ENCODE data around the gene APOC3.

Gene APOC3

DNA sequence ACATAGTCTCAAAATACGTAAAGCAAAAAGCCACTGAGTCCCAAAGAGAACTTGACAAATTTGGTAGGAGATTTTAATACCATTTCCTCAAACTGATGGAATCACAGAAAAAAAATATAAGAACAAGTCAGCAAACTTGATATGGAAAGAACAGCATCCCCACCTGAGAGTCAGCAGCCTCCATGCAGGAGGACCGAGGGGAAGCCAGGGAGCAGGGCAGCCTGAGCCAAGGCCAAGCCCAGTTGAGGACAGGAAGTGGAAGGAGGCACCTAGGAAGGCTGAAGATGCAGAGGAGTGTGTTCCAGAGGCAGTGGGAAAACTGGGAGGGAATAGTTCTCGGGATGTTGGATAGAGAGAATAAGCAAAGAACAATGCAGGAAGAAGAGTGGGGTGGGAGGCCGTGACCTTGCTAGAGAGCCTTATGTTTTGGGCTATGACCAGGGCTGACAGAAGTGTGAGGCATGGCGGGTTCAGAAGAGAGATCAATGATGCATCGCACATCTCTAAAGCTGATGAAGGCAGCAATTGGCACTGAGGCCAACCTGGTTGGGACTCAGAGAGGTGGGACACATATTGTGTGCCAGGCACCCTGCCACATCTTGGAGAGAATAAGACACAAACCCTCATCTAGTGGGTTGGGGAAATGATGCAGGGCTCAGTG is 22.0 kb upstream of the APOC3 start:
- no peak for DNase-seq

DNA sequence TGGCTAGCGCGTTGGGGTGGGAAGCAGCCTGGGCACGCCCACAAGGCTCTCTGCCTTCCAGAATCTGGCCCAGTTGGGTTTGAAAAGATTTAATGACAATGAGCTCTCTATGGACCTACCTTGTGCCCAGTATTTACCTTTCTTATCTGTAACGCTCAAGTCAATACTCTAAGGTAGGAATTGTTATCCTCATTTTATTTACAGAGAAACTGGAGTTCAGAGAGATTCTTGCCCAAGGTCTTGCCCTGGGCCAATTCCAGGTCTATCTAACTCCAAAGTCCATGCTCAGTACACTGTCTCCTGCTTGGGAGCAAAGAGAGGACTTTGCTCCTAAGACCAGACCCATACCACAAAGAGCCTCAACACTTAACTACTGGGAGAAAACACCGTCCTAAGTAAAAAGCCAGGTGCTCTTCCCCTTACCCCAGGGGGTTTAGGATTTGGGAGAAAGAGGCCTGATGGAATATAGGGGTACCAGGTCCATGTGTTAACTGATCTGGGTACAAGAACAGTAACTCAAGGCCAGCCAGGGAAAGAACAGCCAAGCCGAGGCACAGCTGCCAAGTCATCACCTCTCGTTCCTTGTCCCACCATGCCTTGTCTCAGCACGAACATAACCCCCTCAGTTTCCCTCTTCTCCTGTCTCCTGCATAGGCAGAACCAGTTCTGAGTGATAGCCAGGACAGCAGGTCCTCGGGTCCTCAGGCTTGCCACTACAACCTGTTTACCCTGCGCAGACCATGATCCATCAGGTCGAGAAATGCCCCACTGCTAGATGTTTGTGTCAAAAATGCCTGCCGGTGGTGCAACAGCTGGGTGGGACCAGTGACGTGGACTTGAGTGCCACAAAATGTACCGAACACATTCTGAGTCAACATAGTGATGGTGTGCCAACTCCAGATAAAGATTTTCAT is 21.2 kb upstream of the APOC3 start:
- no peak for DNase-seq

DNA sequence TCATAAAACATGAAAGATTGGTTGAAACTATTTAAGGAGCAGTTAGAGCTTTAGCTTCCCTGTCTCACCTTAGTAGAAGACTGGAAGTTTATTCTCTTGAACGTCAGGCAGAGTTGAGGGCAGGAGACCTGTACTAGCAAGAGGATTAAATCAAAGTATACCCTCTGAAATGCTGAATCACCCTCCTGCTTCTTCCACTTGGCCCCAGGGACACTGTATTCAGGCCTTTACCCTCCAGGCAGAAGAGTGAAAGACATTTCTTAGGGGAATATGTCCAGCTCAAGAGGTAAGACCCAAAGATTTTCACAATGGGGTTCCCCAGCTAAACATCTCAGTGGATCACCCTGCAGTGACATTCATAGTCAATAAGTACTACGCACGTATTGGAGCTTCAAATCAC is 18.5 kb upstream of the APOC3 start:
- no peak for DNase-seq

DNA sequence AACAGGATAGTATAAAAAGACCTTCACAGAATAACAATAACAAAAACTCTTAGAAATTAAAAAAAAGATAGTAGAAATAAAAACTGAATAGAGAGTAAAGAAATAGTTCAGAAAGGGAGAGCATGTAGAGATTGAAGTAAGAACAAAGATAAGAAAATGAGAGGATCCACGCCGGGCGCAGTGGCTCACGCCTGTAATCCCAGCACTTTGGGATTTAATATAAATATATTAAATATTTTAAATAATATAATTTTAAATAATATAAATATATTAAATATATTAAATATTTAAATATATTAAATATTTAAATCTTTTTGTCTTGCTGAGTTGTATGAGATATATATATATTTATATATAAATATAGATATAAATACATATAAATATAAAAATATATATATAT is 17.6 kb upstream of the APOC3 start:
- DNase-seq, result no peak

DNA sequence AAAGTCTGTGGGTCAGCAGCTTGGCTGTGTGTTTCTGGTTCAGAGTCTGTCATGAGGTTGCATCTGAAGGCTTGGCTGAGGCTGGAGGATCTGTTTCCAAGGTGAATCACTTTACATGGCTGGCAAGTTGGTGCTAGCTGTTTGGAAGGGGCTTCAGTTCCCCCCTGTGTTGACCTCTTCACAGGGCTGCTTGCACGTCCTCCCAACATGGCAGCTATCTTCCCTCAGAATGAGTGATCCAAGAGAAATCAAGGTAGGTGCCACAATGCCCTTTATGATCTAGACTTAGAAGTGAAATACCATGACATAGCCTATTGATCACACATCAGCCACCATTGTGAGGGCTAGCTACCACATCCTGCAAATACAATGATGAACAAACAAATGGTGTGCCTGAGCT is 16.5 kb upstream of the APOC3 start:
- no peak for DNase-seq

DNA sequence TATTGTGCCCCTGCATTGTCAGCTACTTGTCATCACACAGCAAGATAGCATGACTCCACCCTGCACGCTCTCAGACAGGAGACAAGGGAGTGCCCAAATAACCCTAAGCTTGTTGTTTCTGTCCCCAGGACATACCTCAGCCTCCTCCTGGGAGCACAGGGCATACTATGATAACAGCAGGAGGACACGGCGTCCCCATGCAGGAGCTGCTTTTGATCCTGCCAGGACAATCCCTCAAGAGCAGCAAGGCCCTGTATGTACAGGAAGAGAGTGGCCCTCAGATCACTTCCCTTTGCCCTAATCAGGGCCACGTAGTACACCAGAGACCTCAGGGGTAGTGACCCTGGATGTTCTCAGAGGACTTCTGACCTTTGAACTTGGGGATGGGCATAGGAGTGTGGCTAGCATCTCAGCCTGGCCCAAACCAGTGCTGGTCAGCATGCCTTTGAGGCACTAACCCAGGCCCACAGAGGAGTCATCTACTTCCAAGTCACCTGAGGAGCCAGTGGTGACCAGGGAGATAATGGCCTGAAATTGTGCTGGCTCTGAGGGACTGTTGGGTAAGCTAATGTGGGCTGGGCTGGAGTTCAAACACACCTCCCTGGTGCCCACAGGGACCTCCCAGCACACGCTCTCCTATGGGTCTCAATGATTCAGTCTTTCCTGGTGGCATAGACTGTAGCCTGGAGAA is 15.8 kb upstream of the APOC3 start:
- no peak for DNase-seq

DNA sequence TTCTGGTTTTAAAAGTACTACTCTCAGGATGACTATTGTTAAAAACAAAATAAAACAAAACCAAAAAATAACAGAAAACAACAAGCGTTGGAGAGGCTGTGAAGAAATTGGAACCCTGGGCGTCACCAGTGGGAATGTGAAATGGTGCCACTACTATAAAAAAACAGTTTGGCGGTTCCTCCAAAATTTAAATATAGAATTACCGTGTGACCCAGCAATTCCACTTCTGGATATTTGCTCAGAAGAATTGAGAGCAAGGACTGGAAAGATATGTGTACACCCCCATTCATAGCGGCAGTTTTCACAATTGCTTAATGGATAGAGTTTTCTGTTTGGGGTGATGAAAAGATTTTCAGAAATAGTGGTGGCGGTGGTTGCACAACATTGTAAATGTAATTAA is 15.2 kb upstream of the APOC3 start:
- no peak for DNase-seq

DNA sequence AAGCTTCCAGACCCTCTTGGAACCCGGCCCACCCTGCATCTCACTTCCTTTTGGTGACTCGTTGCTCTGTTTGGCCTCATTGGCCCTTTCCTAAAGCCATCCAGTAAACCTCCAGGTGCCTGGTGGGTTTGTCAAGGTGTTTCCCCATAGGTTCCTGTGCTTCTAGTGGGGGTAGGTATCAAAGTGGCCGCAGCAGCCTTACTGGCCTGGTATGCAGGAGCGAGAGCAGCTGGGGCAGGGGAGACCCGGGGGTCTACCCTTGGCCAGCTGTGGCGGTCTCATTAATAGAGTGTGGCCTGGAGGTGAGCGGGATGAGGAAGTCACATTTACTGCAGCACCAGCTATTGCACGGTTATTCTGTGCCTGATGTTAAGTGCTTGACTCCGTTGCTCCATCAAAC is 10.7 kb upstream of the APOC3 start:
- DNase-seq, result no peak

DNA sequence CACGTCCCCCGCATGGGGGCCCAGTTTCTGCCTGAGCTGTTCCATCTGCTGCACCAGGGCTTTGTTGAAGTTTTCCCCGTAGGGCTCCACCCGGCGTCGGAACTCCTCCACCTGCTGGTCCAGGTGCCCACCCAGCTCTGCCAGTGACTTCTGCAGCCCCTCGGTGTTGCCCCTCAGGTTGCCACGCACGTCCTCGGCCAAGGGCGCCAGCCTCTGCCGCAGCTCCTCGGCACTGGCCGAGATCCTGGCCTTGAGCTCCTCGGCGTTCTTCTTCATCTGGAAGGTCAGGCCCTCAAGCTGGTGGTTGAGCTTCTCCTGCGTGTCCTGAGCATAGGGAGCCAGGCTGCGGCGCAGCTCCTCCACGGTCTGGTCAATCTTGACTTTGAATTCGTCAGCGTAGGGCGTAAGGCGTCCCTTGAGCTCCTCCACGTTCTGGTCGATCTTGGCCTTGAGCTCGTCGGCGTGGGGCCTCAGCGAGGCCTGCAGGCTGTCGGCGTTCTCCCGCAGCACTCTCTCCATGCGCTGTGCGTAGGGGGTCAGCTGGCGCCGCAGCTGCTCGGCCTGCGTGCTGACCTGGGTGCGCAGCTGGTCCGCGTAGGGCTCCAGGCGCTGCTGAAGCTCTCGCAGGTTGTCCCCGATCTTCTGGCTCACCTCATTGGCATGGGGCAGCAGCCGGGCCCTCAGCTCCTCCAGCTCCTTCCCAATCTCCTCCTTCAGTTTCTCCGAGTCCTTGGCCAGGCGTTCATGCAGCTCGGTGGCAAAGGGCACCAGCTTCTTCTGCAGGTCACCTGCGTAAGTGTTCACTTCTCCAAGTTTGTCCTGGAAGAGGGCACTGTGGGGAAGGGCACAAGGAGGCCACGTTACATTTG is 8.4 kb upstream of the APOC3 start:
- no peak for DNase-seq

DNA sequence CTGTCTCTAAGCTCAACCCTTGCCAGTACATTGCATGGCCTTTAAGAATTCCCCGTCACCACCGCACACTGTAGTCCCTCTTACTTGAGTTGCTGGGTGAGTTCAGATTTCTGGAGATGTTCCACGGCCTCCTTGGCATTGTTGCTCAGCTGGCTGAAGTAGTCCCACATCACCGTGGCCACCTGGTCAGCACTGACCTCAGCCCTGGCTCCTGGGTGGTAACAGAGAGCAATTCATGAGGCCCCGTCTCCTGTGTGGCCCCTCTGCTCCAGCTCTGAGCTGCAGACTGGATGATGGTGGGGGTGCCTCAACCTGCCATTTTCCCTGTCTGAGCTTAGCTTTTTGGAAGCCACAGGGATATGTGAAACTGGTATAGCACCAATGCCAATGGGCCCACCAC is 7.1 kb upstream of the APOC3 start:
- no peak for DNase-seq

DNA sequence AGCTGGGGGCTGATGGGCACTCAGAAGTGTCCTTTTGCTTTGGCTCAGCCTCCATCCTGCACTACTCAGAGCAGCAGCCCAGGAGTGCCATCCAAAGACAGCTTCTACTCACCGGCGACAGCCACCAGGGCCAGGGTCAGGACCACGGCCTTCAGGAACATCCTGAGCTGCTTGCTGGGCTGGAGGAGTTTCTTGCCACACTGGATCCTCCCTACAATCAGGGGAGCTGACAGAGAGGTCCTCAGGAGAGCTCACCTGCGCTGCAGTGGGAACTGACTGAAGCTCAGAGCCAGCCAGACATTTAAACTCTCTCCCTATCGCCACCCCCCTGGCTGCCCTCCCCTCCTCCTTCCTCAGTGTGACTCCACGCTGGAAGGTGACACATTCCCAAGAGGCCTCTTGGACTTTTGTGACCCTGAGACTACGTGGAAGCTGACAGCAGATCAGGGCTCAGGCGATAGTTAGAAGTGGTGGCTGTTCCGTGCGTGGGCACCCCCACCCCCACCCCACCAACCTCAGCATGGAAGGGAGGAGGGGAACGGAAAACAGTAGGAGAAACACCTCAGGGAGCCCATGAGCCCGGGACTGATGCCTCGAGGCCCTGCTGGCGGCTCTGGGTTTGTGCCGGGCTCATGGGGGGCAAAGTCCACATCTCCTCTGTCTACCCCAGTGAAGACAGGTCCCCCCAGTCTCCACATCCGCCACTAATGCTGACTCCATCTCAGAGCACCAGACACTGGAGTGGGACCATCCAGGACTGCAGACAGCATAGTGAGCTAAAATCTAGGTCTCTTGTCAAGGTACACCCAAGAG is 6.5 kb upstream of the APOC3 start, which contains the start of gene APOA4:
Gene APOA4, minus strand, starts transcription at position 274 of the 813 bp plus-strand sequence. Its CDS starts 113 bp downstream, at position 161.
- DNase-seq, result no peak

DNA sequence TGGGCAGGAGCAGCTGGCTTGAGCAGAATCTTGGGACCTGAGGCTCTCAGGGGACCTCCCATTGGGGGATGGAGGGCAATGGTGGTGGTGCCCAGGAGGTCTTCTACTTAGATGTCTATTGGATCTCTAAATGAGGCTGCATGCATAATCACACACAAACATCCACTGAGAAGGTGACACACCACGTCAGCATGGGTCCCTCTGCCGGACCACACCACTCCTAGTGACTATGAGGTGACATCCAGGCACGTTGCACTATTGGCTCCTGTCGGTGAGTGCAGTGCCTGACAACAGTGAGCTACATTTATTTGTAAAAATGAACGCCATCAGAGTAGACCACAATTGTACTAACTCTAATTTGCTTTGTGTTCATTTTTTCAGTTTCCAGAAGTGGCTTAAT is 4.3 kb upstream of the APOC3 start:
- DNase-seq, result no peak

DNA sequence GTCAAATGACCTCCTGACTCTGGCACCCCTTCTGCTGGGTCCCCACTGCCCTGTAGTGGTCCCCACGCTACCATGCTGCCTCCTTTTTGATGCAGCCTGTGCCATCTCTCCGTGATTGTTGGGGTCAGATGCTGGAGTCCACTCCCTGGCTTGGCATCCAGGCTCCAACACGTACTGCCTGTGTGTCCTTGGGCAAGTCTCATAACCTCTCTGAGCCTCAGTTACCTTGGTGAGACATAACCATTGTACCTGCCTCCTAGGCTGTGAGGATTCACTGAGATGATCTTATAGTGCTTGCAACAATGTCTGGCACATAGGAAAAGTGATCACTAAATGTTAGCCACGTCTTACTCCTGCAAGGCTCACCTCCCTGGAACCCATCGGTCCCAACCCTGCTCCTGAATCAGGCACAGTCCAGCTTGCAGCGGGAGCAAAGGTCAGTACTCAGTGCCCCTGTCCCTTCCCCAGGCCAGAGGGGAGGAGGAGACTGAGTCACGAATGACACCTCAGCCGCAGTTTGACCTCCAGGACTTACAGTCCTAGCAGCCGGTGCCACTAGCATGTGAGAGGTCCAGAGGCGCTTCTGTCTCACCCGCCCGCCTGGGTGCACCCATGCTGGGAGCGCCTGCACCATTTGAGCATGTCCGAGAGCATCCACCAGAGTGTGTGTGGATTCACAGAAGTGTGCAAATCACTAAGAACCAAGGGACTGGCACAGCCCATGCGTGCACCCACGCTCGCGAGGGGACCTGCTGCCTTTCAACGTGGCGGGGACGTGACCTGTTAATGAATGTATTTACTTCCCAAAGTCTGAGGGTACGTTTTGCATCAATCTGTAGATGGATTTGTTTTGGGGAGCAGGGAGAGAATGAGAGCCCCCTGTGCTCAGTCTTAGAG is 3.6 kb upstream of the APOC3 start:
- DNase-seq, result no peak

DNA sequence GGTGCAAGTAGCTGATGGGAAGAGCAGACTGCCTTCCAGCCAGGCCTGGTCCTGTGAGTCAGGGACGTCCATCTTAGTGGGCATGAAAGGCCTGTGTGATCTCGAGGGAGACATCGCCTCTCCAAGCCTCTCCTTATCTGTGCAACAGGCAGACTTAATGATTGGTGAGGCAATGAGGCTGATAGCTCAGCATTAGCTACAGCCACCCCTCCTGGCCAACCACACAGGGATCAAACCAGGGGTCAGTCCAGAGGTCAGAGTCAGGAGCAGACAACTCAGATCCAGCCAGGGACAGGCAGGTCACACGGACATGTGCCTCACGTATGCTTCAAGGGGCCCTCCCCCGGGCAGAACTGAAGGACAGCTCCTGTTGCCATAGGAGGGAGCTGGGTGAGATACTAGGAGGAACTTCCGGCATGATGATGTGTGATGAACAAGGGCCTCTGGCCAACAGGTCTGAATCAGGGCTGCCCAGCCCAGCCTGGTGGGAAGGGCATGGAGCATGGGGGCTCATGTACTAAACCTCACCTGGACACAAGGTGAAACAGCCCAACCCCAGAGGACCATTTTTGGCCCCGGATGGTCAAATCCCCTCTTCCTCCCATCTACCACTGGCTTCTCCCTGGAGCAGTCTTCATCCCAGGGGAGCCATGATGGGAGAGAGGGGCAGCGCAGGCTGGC is 2.8 kb upstream of the APOC3 start:
- DNase-seq, result no peak

DNA sequence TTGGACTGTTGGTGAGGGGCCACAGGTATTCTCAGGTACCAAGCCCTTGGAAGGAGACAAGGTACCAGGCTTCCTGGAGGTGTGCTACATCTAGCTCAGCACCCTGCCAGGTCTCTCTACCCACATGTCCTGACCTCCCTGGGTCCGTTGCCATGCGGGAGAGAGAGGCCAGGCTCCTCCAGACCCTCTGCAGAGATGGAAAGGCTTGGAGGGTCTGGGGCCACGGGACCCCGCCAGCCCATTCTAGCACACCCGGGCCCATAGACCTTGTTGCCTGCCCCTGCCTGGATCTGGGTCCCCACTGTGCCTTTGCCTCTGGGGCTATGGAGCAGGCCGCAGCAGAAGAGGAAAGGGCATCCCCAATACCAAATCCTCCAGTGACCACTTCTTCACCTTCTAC is 2.2 kb upstream of the APOC3 start:
- no peak for DNase-seq

DNA sequence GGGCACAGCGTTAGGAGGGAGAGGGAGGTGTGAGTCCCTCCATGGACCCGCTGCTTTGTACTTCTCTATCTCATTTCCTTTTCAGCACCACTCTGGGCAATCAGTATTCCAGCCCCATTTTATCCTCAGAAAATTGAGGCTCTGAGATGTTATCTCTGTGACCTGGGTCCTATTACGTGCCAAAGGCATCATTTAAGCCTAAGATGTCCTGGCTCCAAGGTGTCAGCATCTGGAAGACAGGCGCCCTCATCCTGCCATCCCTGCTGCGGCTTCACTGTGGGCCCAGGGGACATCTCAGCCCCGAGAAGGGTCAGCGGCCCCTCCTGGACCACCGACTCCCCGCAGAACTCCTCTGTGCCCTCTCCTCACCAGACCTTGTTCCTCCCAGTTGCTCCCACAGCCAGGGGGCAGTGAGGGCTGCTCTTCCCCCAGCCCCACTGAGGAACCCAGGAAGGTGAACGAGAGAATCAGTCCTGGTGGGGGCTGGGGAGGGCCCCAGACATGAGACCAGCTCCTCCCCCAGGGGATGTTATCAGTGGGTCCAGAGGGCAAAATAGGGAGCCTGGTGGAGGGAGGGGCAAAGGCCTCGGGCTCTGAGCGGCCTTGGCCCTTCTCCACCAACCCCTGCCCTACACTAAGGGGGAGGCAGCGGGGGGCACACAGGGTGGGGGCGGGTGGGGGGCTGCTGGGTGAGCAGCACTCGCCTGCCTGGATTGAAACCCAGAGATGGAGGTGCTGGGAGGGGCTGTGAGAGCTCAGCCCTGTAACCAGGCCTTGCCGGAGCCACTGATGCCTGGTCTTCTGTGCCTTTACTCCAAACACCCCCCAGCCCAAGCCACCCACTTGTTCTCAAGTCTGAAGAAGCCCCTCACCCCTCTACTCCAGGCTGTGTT is 829 bp upstream of the APOC3 start:
- no peak for DNase-seq

DNA sequence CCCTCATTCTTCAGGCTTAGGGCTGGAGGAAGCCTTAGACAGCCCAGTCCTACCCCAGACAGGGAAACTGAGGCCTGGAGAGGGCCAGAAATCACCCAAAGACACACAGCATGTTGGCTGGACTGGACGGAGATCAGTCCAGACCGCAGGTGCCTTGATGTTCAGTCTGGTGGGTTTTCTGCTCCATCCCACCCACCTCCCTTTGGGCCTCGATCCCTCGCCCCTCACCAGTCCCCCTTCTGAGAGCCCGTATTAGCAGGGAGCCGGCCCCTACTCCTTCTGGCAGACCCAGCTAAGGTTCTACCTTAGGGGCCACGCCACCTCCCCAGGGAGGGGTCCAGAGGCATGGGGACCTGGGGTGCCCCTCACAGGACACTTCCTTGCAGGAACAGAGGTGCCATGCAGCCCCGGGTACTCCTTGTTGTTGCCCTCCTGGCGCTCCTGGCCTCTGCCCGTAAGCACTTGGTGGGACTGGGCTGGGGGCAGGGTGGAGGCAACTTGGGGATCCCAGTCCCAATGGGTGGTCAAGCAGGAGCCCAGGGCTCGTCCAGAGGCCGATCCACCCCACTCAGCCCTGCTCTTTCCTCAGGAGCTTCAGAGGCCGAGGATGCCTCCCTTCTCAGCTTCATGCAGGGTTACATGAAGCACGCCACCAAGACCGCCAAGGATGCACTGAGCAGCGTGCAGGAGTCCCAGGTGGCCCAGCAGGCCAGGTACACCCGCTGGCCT is 641 bp downstream of the APOC3 start:
- DNase-seq, result no peak

DNA sequence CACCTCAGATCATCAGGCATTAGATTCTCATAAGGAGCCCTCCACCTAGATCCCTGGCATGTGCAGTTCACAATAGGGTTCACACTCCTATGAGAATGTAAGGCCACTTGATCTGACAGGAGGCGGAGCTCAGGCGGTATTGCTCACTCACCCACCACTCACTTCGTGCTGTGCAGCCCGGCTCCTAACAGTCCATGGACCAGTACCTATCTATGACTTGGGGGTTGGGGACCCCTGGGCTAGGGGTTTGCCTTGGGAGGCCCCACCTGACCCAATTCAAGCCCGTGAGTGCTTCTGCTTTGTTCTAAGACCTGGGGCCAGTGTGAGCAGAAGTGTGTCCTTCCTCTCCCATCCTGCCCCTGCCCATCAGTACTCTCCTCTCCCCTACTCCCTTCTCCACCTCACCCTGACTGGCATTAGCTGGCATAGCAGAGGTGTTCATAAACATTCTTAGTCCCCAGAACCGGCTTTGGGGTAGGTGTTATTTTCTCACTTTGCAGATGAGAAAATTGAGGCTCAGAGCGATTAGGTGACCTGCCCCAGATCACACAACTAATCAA is 2.2 kb downstream of the APOC3 start:
- DNase-seq, result no peak
